ENCODE measurements around the gene GRK3.

The GRK3 gene

DNA sequence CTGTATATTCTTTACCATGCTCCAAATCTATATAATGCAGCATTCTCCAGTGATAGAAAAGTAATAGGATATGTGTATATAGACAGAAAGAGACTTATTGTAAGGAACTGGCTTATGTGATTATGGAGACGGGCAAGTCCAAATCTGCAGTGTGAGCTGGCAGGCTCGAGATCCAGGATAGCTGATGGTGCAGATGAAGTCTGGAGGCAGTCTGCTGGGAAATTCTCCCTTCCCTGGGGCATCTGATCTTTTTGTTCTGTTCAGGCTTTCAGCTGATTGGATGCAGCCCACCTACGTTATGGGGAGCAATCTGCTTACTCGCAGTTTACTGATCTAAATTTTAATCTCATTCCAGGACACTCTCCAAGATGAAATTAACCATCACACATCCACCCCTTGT, 73.2 kb downstream of the GRK3 start:
- no peaks in the 10 kb centered on the region for H3K4me1 ChIP-seq (ENCODE audit: control insufficient read depth, insufficient read depth, low read length)
- H3K27me3 ChIP-seq (ENCODE audit: control insufficient read depth, insufficient read depth, low read length): no peaks in the 10 kb centered on the region
- no peaks in the 10 kb centered on the region for H3K36me3 ChIP-seq (ENCODE audit: control insufficient read depth, insufficient read depth, low read length)
- H3K9ac ChIP-seq (ENCODE audit: low read length): no peak overlapping the region
- no peaks in the 10 kb centered on the region for H3K9me3 ChIP-seq (ENCODE audit: control insufficient read depth, low read length)
- no peak overlapping the region for H3K4me3 ChIP-seq (ENCODE audit: low read length)

DNA sequence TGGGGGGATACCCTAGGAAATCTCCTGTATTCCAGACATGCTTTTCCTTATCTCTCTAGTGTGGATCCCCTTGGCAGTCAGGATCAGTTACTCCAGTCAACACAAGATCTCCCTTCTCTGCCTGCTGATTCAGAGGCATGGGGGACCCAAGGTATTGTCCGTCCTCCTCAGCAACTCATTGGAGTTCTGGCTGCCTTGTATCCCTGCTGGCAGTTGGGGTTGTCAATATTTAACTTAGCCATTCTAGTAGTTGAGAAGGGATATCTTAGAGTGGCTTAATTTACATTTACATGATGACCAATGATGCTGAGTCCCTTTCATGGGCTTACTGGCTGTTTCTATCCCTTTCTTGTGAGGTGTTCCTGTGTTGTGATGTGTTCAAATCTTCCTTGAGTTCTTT, 74.2 kb downstream of the GRK3 start:
- no peaks in the 10 kb centered on the region for H3K27me3 ChIP-seq (ENCODE audit: control insufficient read depth, insufficient read depth, low read length)
- no peaks in the 10 kb centered on the region for H3K36me3 ChIP-seq (ENCODE audit: control insufficient read depth, insufficient read depth, low read length)
- H3K9ac ChIP-seq (ENCODE audit: low read length): no peak overlapping the region
- H3K9me3 ChIP-seq (ENCODE audit: control insufficient read depth, low read length): no peaks in the 10 kb centered on the region
- no peaks in the 10 kb centered on the region for H3K4me1 ChIP-seq (ENCODE audit: control insufficient read depth, insufficient read depth, low read length)
- H3K4me3 ChIP-seq (ENCODE audit: low read length): no peak overlapping the region

DNA sequence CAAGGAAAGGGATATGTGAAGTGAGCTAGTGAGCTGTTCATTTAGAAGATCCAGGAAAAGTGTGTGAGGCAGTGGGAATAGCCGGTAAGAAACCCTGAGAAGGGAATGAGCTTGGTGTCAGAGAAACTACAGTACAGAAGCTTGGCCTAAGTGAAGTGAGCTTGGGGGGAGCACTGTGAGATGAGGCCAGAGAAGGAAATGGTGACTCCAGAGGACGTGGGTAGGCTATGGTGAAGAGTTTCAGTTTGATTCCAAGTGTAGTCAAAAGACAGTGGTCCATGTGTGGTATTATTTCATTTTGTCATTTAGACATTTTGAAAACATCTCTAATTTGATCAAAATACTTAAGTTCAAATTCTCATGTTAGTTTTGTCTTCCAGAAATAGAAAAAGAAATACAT, 77.2 kb downstream of the GRK3 start:
- no peaks in the 10 kb centered on the region for H3K4me1 ChIP-seq (ENCODE audit: control insufficient read depth, insufficient read depth, low read length)
- no peaks in the 10 kb centered on the region for H3K9me3 ChIP-seq (ENCODE audit: control insufficient read depth, low read length)
- H3K4me3 ChIP-seq (ENCODE audit: low read length): no peak overlapping the region
- no peaks in the 10 kb centered on the region for H3K27me3 ChIP-seq (ENCODE audit: control insufficient read depth, insufficient read depth, low read length)
- no peaks in the 10 kb centered on the region for H3K36me3 ChIP-seq (ENCODE audit: control insufficient read depth, insufficient read depth, low read length)
- H3K9ac ChIP-seq (ENCODE audit: low read length): no peak overlapping the region

DNA sequence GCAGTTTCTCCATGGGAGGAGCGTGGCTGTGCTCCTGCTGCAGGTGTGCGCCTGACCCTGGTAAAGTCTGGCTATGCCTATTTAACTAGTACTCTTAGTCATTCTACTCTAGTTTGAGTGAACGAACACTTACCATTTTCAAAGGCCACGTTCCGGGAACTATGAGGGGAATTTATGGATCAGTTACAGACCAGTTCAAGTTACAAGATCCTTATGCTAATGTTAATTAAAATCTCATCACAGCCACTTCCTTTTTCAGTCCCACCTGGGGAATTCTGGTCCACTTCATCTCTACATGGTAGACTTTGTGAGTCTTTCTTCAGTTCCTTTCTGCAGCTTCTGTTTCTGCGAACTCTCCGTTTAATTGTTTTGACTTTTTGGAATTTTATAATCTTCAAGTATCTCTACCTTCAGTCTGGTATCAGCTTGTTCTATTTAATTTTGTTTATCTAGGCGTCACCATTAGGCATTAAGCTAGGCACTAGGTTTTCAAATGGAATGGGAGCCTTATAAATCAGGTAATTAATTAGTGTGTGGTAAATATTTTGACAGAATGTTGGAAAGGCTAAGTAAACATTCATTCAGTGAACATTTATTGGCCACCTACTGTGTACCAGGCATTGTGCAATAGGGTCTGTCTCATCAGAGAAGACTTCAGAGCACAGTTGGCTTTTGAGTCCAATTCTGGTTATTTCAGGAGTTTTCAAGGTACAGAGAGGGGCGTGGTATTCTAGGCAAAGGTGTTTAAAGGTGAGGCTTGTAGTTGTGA, 78.9 kb downstream of the GRK3 start:
- Histone ChIP-seq H3K9me3 (ENCODE audit: control insufficient read depth, low read length) (no peaks in the 10 kb centered on the region), H3K9ac (ENCODE audit: low read length) (no peak overlapping the region), H3K4me1 (ENCODE audit: control insufficient read depth, insufficient read depth, low read length) (no peaks in the 10 kb centered on the region), H3K27me3 (ENCODE audit: control insufficient read depth, insufficient read depth, low read length) (no peaks in the 10 kb centered on the region), H3K4me3 (ENCODE audit: low read length) (no peak overlapping the region), H3K36me3 (ENCODE audit: control insufficient read depth, insufficient read depth, low read length) (no peaks in the 10 kb centered on the region)

DNA sequence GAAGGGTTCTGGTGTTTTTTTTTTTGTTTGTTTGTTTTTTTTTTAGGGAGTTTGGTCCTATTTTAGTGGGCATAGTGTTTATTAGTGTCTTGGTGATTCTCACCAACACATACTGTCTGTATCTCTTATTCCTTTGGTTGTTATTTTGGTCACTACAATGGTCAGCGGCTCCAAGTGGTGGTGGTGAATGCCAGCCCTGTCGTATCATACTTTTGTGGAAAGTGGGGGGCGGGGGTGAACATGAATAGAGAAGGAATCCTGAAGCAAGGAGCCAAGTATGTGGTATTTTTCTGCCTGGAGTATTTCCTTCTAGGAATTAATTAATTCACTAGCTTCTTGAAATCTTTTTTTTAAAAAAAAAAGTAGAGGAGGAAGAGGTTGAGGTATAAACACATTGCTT, 79.6 kb downstream of the GRK3 start:
- Histone ChIP-seq H3K36me3 (ENCODE audit: control insufficient read depth, insufficient read depth, low read length) (no peaks in the 10 kb centered on the region), H3K9me3 (ENCODE audit: control insufficient read depth, low read length) (no peaks in the 10 kb centered on the region), H3K4me1 (ENCODE audit: control insufficient read depth, insufficient read depth, low read length) (no peaks in the 10 kb centered on the region), H3K9ac (ENCODE audit: low read length) (no peak overlapping the region), H3K4me3 (ENCODE audit: low read length) (no peak overlapping the region), H3K27me3 (ENCODE audit: control insufficient read depth, insufficient read depth, low read length) (no peaks in the 10 kb centered on the region)

GRCh38 chr22:25645266-25645665, 80.8 kb downstream of the GRK3 start:
- no peaks in the 10 kb centered on the region for H3K27me3 ChIP-seq (ENCODE audit: control insufficient read depth, insufficient read depth, low read length)
- no peak overlapping the region for H3K9ac ChIP-seq (ENCODE audit: low read length)
- H3K4me1 ChIP-seq (ENCODE audit: control insufficient read depth, insufficient read depth, low read length): no peaks in the 10 kb centered on the region
- no peak overlapping the region for H3K4me3 ChIP-seq (ENCODE audit: low read length)
- H3K9me3 ChIP-seq (ENCODE audit: control insufficient read depth, low read length): no peaks in the 10 kb centered on the region
- no peaks in the 10 kb centered on the region for H3K36me3 ChIP-seq (ENCODE audit: control insufficient read depth, insufficient read depth, low read length)

DNA sequence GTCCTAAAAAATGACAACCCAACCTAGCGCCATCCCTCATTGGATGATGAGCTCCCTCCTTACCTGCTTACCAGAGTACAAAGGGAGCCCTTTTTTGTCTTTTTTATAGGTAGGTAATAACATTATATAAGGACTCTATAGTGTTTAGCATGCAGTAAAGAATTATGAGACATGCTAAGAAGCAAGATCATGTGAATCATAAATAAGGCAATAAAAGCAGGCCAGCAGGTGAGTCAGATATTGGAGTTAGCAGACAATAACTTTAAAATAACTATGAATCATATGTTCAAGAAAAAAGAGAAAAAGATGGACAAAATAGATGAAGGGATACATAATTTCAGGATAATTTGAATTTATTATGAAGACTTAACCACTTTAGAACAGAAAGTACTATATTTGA, 81.5 kb downstream of the GRK3 start:
- no peaks in the 10 kb centered on the region for H3K4me1 ChIP-seq (ENCODE audit: control insufficient read depth, insufficient read depth, low read length)
- H3K36me3 ChIP-seq (ENCODE audit: control insufficient read depth, insufficient read depth, low read length): no peaks in the 10 kb centered on the region
- H3K9ac ChIP-seq (ENCODE audit: low read length): no peak overlapping the region
- no peak overlapping the region for H3K4me3 ChIP-seq (ENCODE audit: low read length)
- no peaks in the 10 kb centered on the region for H3K9me3 ChIP-seq (ENCODE audit: control insufficient read depth, low read length)
- no peaks in the 10 kb centered on the region for H3K27me3 ChIP-seq (ENCODE audit: control insufficient read depth, insufficient read depth, low read length)

DNA sequence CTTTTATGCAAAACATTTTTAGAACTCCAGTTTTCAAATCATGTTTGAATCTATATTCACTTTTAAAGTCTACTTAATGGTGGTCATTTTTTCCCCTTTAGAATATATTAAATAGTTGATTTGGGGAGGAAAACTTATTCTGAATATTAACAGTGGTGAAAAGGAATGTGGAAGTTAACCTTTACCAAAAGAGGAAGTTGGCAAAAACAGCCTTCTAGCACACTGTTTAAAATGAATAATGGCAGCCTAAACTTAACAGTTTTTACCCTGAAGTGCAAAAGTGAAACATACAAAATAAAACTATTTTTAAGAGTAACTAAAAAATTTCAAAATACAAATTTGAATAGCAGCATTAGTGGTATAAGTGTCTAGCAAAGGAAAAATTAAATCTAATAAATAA, 86.4 kb downstream of the GRK3 start:
- no peaks in the 10 kb centered on the region for H3K36me3 ChIP-seq (ENCODE audit: control insufficient read depth, insufficient read depth, low read length)
- no peak overlapping the region for H3K9ac ChIP-seq (ENCODE audit: low read length)
- H3K9me3 ChIP-seq (ENCODE audit: control insufficient read depth, low read length): no peaks in the 10 kb centered on the region
- H3K27me3 ChIP-seq (ENCODE audit: control insufficient read depth, insufficient read depth, low read length): no peaks in the 10 kb centered on the region
- no peaks in the 10 kb centered on the region for H3K4me1 ChIP-seq (ENCODE audit: control insufficient read depth, insufficient read depth, low read length)
- H3K4me3 ChIP-seq (ENCODE audit: low read length): no peak overlapping the region

- H3K9me3 ChIP-seq (ENCODE audit: control insufficient read depth, low read length): no peaks in the 10 kb centered on the region
- no peaks in the 10 kb centered on the region for H3K36me3 ChIP-seq (ENCODE audit: control insufficient read depth, insufficient read depth, low read length)
- H3K9ac ChIP-seq (ENCODE audit: low read length): no peak overlapping the region
- H3K4me3 ChIP-seq (ENCODE audit: low read length): no peak overlapping the region
- H3K27me3 ChIP-seq (ENCODE audit: control insufficient read depth, insufficient read depth, low read length): no peaks in the 10 kb centered on the region
- H3K4me1 ChIP-seq (ENCODE audit: control insufficient read depth, insufficient read depth, low read length): no peaks in the 10 kb centered on the region
Measured at GRCh38 chr22:25651332-25652085, 87.0 kb downstream of the GRK3 start.

DNA sequence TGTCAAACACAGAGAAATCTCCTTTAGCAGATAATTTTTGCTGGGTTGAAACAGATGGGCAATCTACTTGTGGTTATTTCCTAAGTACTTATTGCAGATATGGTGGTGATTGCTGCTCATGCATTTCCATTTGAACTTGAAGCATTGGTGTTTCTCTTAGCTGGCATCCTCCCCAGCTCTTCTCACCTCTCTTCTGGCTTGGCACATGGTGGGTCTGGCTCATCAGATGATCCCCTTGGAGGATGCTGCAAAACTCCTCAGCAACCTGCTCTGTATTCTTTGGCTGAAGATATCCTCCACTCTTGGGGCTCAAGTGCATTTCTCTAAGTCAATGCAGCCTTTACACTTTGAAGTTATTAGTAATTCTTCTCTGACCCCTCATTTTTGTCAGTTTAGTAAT, 90.2 kb downstream of the GRK3 start:
- no peak overlapping the region for H3K9ac ChIP-seq (ENCODE audit: low read length)
- no peaks in the 10 kb centered on the region for H3K9me3 ChIP-seq (ENCODE audit: control insufficient read depth, low read length)
- no peak overlapping the region for H3K4me3 ChIP-seq (ENCODE audit: low read length)
- H3K27me3 ChIP-seq (ENCODE audit: control insufficient read depth, insufficient read depth, low read length): no peaks in the 10 kb centered on the region
- no peaks in the 10 kb centered on the region for H3K36me3 ChIP-seq (ENCODE audit: control insufficient read depth, insufficient read depth, low read length)
- H3K4me1 ChIP-seq (ENCODE audit: control insufficient read depth, insufficient read depth, low read length): no peaks in the 10 kb centered on the region

DNA sequence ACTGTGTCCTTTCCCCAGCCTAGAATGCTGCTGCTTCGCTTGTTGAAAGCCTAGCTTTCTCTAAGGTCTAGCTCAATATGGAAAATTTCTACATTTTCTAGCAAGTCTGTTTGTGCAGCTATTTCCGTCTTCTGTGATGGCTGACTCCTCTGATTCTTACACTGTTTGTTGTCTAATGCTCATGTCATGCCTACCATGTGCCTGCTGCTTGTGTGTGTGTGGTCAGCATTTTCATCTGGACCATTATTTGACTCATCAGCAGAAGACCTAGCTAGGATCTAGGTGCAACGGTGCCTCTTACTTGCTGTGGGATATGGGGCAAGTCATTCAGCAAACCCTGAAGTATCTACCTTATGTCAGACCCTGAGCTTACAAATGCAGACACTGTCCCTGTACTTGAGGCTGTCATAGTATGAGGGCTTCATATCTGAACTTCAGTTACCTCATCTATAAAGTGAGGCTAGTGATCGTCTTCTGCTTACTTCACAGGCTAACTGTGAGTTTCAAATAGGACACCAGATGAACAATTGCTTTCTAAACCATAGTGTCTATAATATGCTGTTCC, 91.0 kb downstream of the GRK3 start:
- Histone ChIP-seq H3K27me3 (ENCODE audit: control insufficient read depth, insufficient read depth, low read length) (no peaks in the 10 kb centered on the region), H3K9me3 (ENCODE audit: control insufficient read depth, low read length) (no peaks in the 10 kb centered on the region), H3K4me1 (ENCODE audit: control insufficient read depth, insufficient read depth, low read length) (no peaks in the 10 kb centered on the region), H3K4me3 (ENCODE audit: low read length) (no peak overlapping the region), H3K9ac (ENCODE audit: low read length) (no peak overlapping the region), H3K36me3 (ENCODE audit: control insufficient read depth, insufficient read depth, low read length) (no peaks in the 10 kb centered on the region)

GRCh38 chr22:25656724-25657123, 92.2 kb downstream of the GRK3 start:
- H3K4me3 ChIP-seq (ENCODE audit: low read length): no peak overlapping the region
- no peaks in the 10 kb centered on the region for H3K9me3 ChIP-seq (ENCODE audit: control insufficient read depth, low read length)
- H3K27me3 ChIP-seq (ENCODE audit: control insufficient read depth, insufficient read depth, low read length): no peaks in the 10 kb centered on the region
- no peaks in the 10 kb centered on the region for H3K36me3 ChIP-seq (ENCODE audit: control insufficient read depth, insufficient read depth, low read length)
- H3K4me1 ChIP-seq (ENCODE audit: control insufficient read depth, insufficient read depth, low read length): no peaks in the 10 kb centered on the region
- H3K9ac ChIP-seq (ENCODE audit: low read length): no peak overlapping the region

All from mucosa of stomach (tissue), 1 donor.